ENCODE data around the gene LCLAT1.

GRCh38 chr2:30456579-30456978 is 9.5 kb downstream of the LCLAT1 start:
- TF ChIP-seq, protein P1, sequence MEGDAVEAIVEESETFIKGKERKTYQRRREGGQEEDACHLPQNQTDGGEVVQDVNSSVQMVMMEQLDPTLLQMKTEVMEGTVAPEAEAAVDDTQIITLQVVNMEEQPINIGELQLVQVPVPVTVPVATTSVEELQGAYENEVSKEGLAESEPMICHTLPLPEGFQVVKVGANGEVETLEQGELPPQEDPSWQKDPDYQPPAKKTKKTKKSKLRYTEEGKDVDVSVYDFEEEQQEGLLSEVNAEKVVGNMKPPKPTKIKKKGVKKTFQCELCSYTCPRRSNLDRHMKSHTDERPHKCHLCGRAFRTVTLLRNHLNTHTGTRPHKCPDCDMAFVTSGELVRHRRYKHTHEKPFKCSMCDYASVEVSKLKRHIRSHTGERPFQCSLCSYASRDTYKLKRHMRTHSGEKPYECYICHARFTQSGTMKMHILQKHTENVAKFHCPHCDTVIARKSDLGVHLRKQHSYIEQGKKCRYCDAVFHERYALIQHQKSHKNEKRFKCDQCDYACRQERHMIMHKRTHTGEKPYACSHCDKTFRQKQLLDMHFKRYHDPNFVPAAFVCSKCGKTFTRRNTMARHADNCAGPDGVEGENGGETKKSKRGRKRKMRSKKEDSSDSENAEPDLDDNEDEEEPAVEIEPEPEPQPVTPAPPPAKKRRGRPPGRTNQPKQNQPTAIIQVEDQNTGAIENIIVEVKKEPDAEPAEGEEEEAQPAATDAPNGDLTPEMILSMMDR (IDR thresholded peaks at IDR 0.05; ENCODE audit: low read depth, low read length), result no peak
- no peak for TF ChIP-seq EZH2phosphoT487 (IDR thresholded peaks at IDR 0.05; ENCODE audit: low read depth)

Measured in OCI-LY3 (cell line).